ENCODE data around the gene TAGLN3. TPM values are rescaled to one million over a fixed set of nuclear protein-coding genes. Genes with fewer than 3 reads are reported as not detected.
A peak's percentile ranks its signal among the peaks of the same experiment; 100 is the strongest.

Gene TAGLN3
- total and polyA plus RNA-seq, 9 donors = 3.1 to 6.4 (median 3.5) TPM

GRCh38 chr3:111956995-111957734 is 41.6 kb upstream of the TAGLN3 start:
- H3K36me3 ChIP-seq (ENCODE audit: control insufficient read depth, insufficient read depth, low read length) = peaks cover 21% of the 10 kb centered on the region
- 65% methylated on average over 2 of the region's 4 CpGs for WGBS (ENCODE audit: insufficient coverage)

GRCh38 chr3:111961461-111962164 is 37.1 kb upstream of the TAGLN3 start:
- no CpG with 5 or more reads among the region's 3 CpGs for WGBS (ENCODE audit: insufficient coverage)
- H3K36me3 ChIP-seq (ENCODE audit: control insufficient read depth, insufficient read depth, low read length) = peaks cover 12% of the 10 kb centered on the region
- no peaks in the 10 kb centered on the region for H3K9me3 ChIP-seq (replicated peaks; ENCODE audit: control insufficient read depth, low read depth, low read length)
- no peak overlapping the region for H3K27ac ChIP-seq (ENCODE audit: low read length)
- H3K4me1 ChIP-seq (ENCODE audit: control insufficient read depth, insufficient read depth, low read length) = no peaks in the 10 kb centered on the region
- DNase-seq = no peak
- no peak overlapping the region for H3K4me3 ChIP-seq (ENCODE audit: low read length)
- no peaks in the 10 kb centered on the region for H3K27me3 ChIP-seq (ENCODE audit: control insufficient read depth, insufficient read depth, low read length)

More at GRCh38 chr3:111956995-111957734, 41.6 kb upstream of the TAGLN3 start:
- Histone ChIP-seq H3K9me3 (replicated peaks; ENCODE audit: control insufficient read depth, low read depth, low read length) (no peaks in the 10 kb centered on the region), H3K27me3 (ENCODE audit: control insufficient read depth, insufficient read depth, low read length) (no peaks in the 10 kb centered on the region), H3K27ac (ENCODE audit: low read length) (no peak overlapping the region), H3K4me3 (ENCODE audit: low read length) (no peak overlapping the region), H3K4me1 (ENCODE audit: control insufficient read depth, insufficient read depth, low read length) (peaks cover 2% of the 10 kb centered on the region)
- peak; percentile 64 for DNase-seq

- no peak overlapping the region for H3K27ac ChIP-seq (ENCODE audit: low read length)
- no peaks in the 10 kb centered on the region for H3K27me3 ChIP-seq (ENCODE audit: control insufficient read depth, insufficient read depth, low read length)
- H3K4me1 ChIP-seq (ENCODE audit: control insufficient read depth, insufficient read depth, low read length) = peaks cover 2% of the 10 kb centered on the region
- no peaks in the 10 kb centered on the region for H3K9me3 ChIP-seq (replicated peaks; ENCODE audit: control insufficient read depth, low read depth, low read length)
- WGBS (ENCODE audit: insufficient coverage) = no CpG with 5 or more reads among the region's 1 CpG
- H3K36me3 ChIP-seq (ENCODE audit: control insufficient read depth, insufficient read depth, low read length) = peaks cover 12% of the 10 kb centered on the region
- DNase-seq = no peak
- no peak overlapping the region for H3K4me3 ChIP-seq (ENCODE audit: low read length)
Observed at GRCh38 chr3:111963424-111963823, 35.3 kb upstream of the TAGLN3 start.

- Histone ChIP-seq H3K9me3 (replicated peaks; ENCODE audit: control insufficient read depth, low read depth, low read length) (no peaks in the 10 kb centered on the region), H3K36me3 (ENCODE audit: control insufficient read depth, insufficient read depth, low read length) (peaks cover 8% of the 10 kb centered on the region), H3K27ac (ENCODE audit: low read length) (no peak overlapping the region), H3K4me1 (ENCODE audit: control insufficient read depth, insufficient read depth, low read length) (peaks cover 2% of the 10 kb centered on the region), H3K27me3 (ENCODE audit: control insufficient read depth, insufficient read depth, low read length) (no peaks in the 10 kb centered on the region), H3K4me3 (ENCODE audit: low read length) (no peak overlapping the region)
- no peak for DNase-seq
- WGBS (ENCODE audit: insufficient coverage) = no CpG with 5 or more reads among the region's 2 CpGs
Observed at GRCh38 chr3:111965484-111965883, 33.2 kb upstream of the TAGLN3 start.

- peaks cover 2% of the 10 kb centered on the region for H3K4me1 ChIP-seq (ENCODE audit: control insufficient read depth, insufficient read depth, low read length)
- no peak overlapping the region for H3K4me3 ChIP-seq (ENCODE audit: low read length)
- peak overlapping the region; percentile 53 for H3K27ac ChIP-seq (ENCODE audit: low read length)
- H3K27me3 ChIP-seq (ENCODE audit: control insufficient read depth, insufficient read depth, low read length) = no peaks in the 10 kb centered on the region
- peaks cover 13% of the 10 kb centered on the region for H3K36me3 ChIP-seq (ENCODE audit: control insufficient read depth, insufficient read depth, low read length)
- 42% methylated on average over 2 of the region's 3 CpGs for WGBS (ENCODE audit: insufficient coverage)
- DNase-seq = peak; percentile 26
- H3K9me3 ChIP-seq (replicated peaks; ENCODE audit: control insufficient read depth, low read depth, low read length) = no peaks in the 10 kb centered on the region
Observed at GRCh38 chr3:111967068-111967467, 31.7 kb upstream of the TAGLN3 start.

GRCh38 chr3:111967651-111968274 is 31.0 kb upstream of the TAGLN3 start:
- Histone ChIP-seq H3K4me3 (ENCODE audit: low read length) (no peak overlapping the region), H3K4me1 (ENCODE audit: control insufficient read depth, insufficient read depth, low read length) (peaks cover 2% of the 10 kb centered on the region), H3K9me3 (replicated peaks; ENCODE audit: control insufficient read depth, low read depth, low read length) (no peaks in the 10 kb centered on the region), H3K36me3 (ENCODE audit: control insufficient read depth, insufficient read depth, low read length) (peaks cover 8% of the 10 kb centered on the region), H3K27me3 (ENCODE audit: control insufficient read depth, insufficient read depth, low read length) (no peaks in the 10 kb centered on the region), H3K27ac (ENCODE audit: low read length) (peak overlapping the region; percentile 37)
- peak; percentile 86 for DNase-seq
- 1% methylated on average over 6 of the region's 8 CpGs for WGBS (ENCODE audit: insufficient coverage)

GRCh38 chr3:111968319-111969054 is 30.2 kb upstream of the TAGLN3 start:
- H3K27ac ChIP-seq (ENCODE audit: low read length) = no peak overlapping the region
- peaks cover 8% of the 10 kb centered on the region for H3K36me3 ChIP-seq (ENCODE audit: control insufficient read depth, insufficient read depth, low read length)
- no CpG with 5 or more reads among the region's 5 CpGs for WGBS (ENCODE audit: insufficient coverage)
- no peaks in the 10 kb centered on the region for H3K9me3 ChIP-seq (replicated peaks; ENCODE audit: control insufficient read depth, low read depth, low read length)
- H3K27me3 ChIP-seq (ENCODE audit: control insufficient read depth, insufficient read depth, low read length) = no peaks in the 10 kb centered on the region
- DNase-seq = no peak
- H3K4me1 ChIP-seq (ENCODE audit: control insufficient read depth, insufficient read depth, low read length) = peaks cover 2% of the 10 kb centered on the region
- H3K4me3 ChIP-seq (ENCODE audit: low read length) = no peak overlapping the region

GRCh38 chr3:111970376-111970775 is 28.3 kb upstream of the TAGLN3 start:
- DNase-seq = no peak
- no CpG with 5 or more reads among the region's 3 CpGs for WGBS (ENCODE audit: insufficient coverage)
- H3K36me3 ChIP-seq (ENCODE audit: control insufficient read depth, insufficient read depth, low read length) = peaks cover 9% of the 10 kb centered on the region
- no peaks in the 10 kb centered on the region for H3K9me3 ChIP-seq (replicated peaks; ENCODE audit: control insufficient read depth, low read depth, low read length)
- H3K4me1 ChIP-seq (ENCODE audit: control insufficient read depth, insufficient read depth, low read length) = peaks cover 2% of the 10 kb centered on the region
- no peak overlapping the region for H3K27ac ChIP-seq (ENCODE audit: low read length)
- H3K4me3 ChIP-seq (ENCODE audit: low read length) = no peak overlapping the region
- H3K27me3 ChIP-seq (ENCODE audit: control insufficient read depth, insufficient read depth, low read length) = no peaks in the 10 kb centered on the region

GRCh38 chr3:111971533-111972130 is 27.1 kb upstream of the TAGLN3 start:
- Histone ChIP-seq H3K9me3 (replicated peaks; ENCODE audit: control insufficient read depth, low read depth, low read length) (no peaks in the 10 kb centered on the region), H3K27ac (ENCODE audit: low read length) (no peak overlapping the region), H3K4me1 (ENCODE audit: control insufficient read depth, insufficient read depth, low read length) (peaks cover 2% of the 10 kb centered on the region), H3K36me3 (ENCODE audit: control insufficient read depth, insufficient read depth, low read length) (peaks cover 9% of the 10 kb centered on the region), H3K4me3 (ENCODE audit: low read length) (no peak overlapping the region), H3K27me3 (ENCODE audit: control insufficient read depth, insufficient read depth, low read length) (no peaks in the 10 kb centered on the region)
- no peak for DNase-seq
- 46% methylated on average over 4 of the region's 11 CpGs for WGBS (ENCODE audit: insufficient coverage)
